ENCODE measurements around the gene LGR5.

GRCh38 chr12:71504476-71504875 is 64.9 kb downstream of the LGR5 start:
- TF ChIP-seq POLR2A (IDR thresholded peaks at IDR 0.05; ENCODE audit: low read depth, low read length) (no peak), CTCF (conservative IDR thresholded peaks at IDR 0.05; ENCODE audit: low read depth, low read length) (no peak)

Data from IMR-90 (cell line).